Osteocyte (in vitro differentiated cells): Measurements from ENCODE around the gene GET3. TPM values are rescaled to one million over a fixed set of nuclear protein-coding genes. Genes with fewer than 3 reads are reported as not detected.
"Not testable (repeated sequence)": the region's sequence is repeated elsewhere in the genome, so short reads cannot be mapped to it uniquely, and the experiment has no call there.

Experiments
- DNase-seq: peaks from one replicate; pipeline ENCODE4 v3.0.0; 2021; ENCODE audit warnings: mixed read lengths; ENCODE audit not compliant: unreplicated experiment; ENCODE audit errors: extremely low spot score
- H3K27ac Mint-ChIP-seq: one replicate; pipeline ENCODE4 v1.8.0; 2021; ENCODE audit warnings: mild to moderate bottlenecking, mixed read lengths; ENCODE audit not compliant: unreplicated experiment
- H3K27me3 Mint-ChIP-seq: one replicate; pipeline ENCODE4 v1.8.0; 2021; ENCODE audit warnings: mixed read lengths; ENCODE audit not compliant: unreplicated experiment
- H3K36me3 Mint-ChIP-seq: one replicate; pipeline ENCODE4 v1.8.0; 2021; ENCODE audit warnings: mixed read lengths; ENCODE audit not compliant: unreplicated experiment
- H3K4me1 Mint-ChIP-seq: one replicate; pipeline ENCODE4 v1.8.0; 2021; ENCODE audit warnings: mixed read lengths; ENCODE audit not compliant: unreplicated experiment
- H3K4me3 Mint-ChIP-seq: one replicate; pipeline ENCODE4 v1.8.0; 2021; ENCODE audit warnings: mild to moderate bottlenecking, moderate library complexity, mixed read lengths; ENCODE audit not compliant: unreplicated experiment
- H3K9me3 Mint-ChIP-seq: one replicate; pipeline ENCODE4 v1.8.0; 2021; ENCODE audit warnings: mixed read lengths; ENCODE audit not compliant: unreplicated experiment
- microRNA-seq: library from miRNA; unstranded; fragments of <30 nt; microRNA quantifications from one replicate; pipeline ENCODE4 v1.1.0, GENCODE V29; 2020; ENCODE audit not compliant: unreplicated experiment
- total RNA-seq: library from RNA; stranded (reverse); gene quantifications from 2 replicates; pipeline ENCODE4 v1.2.1, GENCODE V29; 2021
- TF ChIP-seq, protein P1 (sequence below): fragments of 200-600 bp; sonication (generic); IDR thresholded peaks from 2 replicates; pipeline ENCODE4 v1.5.0; 2021; ENCODE audit warnings: antibody characterized with exemption, mild to moderate bottlenecking, moderate library complexity

GET3 gene
- total RNA-seq, 1 donor from 2014 or later: 72.1 TPM

DNA sequence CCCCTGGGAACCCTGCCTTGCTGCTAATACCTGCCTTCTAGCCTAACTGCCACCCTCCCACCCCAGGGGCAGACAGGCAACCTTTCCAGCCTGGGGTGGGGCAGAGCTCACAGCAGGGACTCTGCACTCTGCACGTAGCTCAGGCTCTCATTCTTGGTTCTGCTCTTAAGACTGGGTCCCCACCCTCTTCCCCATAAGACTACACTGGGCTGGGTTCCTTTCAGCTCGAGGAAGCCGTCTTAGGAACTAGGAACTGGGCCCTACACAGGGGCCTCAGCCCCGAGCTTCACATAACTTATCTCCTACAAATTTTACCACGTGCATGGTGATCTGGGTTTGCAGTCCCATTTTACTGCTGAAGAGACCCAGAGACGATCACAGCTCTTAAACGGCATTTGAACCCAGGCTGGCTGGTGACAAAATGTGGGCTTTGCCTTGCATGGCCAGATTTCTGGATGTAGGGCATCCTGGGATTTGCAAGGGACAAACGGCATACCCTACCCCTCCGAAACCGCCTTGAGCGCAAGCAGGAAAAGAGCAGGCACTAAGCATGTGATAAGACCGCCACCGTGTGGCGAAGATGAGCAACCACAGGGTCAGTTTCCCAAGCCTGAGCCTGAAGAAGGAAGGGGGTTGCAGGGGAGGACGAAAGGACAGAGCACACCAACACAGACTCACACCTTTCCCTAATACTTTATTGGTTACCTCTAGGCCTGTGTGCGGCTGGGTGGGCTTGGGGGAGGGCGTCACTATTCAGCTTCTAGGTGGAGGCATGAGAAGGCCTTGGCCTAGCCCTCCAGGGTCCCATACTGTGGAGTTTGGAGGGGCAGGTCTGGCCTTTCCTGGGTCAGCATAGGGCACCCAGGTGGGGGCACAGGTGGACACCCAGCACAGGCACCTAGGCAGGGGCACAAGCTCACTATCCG is 59.1 kb downstream of the GET3 start:
- DNase-seq: no peak

DNA sequence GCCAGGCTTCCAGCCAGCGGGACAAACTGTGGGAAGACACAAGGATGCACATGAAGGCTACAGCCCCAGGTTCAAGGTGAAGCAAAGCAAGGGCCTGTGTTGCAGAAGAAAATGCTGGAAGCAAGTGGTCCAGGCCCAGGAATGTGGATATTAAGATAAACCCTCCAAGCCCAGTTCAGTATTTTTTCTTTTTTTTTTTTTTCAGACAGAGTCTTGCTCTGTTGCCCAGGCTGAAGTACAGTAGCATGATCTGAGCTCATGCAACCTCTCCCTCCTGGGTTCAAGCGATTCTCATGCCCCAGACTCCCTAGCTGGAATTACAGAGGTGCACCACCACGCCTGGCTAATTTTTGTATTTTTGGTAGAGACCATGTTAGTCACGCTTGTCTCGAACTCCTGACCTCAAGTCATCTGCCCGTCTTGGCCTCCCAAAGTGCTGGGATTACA is 59.9 kb downstream of the GET3 start:
- Mint-ChIP-seq H3K4me3 (no peak overlapping the region), H3K27ac (no peak overlapping the region), H3K36me3 (peaks cover 2% of the 10 kb centered on the region), H3K27me3 (no peaks in the 10 kb centered on the region), H3K4me1 (peaks cover 28% of the 10 kb centered on the region), H3K9me3 (no peaks in the 10 kb centered on the region)
- no peak for DNase-seq
- TF ChIP-seq, protein P1, sequence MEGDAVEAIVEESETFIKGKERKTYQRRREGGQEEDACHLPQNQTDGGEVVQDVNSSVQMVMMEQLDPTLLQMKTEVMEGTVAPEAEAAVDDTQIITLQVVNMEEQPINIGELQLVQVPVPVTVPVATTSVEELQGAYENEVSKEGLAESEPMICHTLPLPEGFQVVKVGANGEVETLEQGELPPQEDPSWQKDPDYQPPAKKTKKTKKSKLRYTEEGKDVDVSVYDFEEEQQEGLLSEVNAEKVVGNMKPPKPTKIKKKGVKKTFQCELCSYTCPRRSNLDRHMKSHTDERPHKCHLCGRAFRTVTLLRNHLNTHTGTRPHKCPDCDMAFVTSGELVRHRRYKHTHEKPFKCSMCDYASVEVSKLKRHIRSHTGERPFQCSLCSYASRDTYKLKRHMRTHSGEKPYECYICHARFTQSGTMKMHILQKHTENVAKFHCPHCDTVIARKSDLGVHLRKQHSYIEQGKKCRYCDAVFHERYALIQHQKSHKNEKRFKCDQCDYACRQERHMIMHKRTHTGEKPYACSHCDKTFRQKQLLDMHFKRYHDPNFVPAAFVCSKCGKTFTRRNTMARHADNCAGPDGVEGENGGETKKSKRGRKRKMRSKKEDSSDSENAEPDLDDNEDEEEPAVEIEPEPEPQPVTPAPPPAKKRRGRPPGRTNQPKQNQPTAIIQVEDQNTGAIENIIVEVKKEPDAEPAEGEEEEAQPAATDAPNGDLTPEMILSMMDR: no peak

More for the DNA sequence above, 59.1 kb downstream of the GET3 start:
- no peaks in the 10 kb centered on the region for H3K27me3 Mint-ChIP-seq
- H3K36me3 Mint-ChIP-seq: peaks cover 2% of the 10 kb centered on the region
- no peaks in the 10 kb centered on the region for H3K9me3 Mint-ChIP-seq
- H3K27ac Mint-ChIP-seq: peak overlapping the region; percentile 74
- H3K4me1 Mint-ChIP-seq: peaks cover 27% of the 10 kb centered on the region
- H3K4me3 Mint-ChIP-seq: peak overlapping the region; percentile 50
- TF ChIP-seq, protein P1: peak; percentile 96

DNA sequence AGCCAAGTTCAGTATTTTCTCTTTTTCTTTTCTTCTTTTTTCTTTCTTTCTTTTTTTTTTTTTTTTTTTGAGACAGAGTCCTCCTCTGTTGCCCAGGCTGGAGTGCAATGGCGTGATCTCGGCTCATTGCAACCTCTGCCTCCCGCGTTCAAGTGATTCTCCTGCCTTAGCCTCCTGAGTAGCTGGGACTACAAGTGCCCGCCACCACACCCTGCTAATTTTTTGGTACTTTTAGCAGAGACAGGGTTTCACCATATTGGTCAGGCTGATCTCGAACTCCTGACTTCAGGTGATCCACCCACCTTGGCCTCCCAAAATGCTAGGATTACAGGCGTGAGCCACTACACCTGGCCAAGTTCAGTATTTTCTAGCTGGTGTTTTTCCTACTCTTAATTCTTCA is 60.3 kb downstream of the GET3 start:
- H3K4me3 Mint-ChIP-seq, H3K27me3 Mint-ChIP-seq, H3K27ac Mint-ChIP-seq, DNase-seq, H3K36me3 Mint-ChIP-seq, H3K9me3 Mint-ChIP-seq: not testable (repeated sequence)
- peaks cover 32% of the 10 kb centered on the region for H3K4me1 Mint-ChIP-seq

Small RNA genes within 50 kb of the gene (microRNA-seq; reads per million reads assigned to microRNA genes)
- not detected for gene MIR5684

Other genes starting within 250 kb of the GET3 start
- 10.7 and 12.9 TPM in 2 replicates for gene ZNF564, start 186.0 kb upstream of the GET3 start, total RNA-seq
- 9.2 TPM in 2 replicates for gene ZNF490, start 126.7 kb upstream of the GET3 start, total RNA-seq
- 25.0 and 26.1 TPM in 2 replicates for gene ZNF791, start 126.6 kb upstream of the GET3 start, total RNA-seq
- gene MAN2B1, start 70.8 kb upstream of the GET3 start, total RNA-seq: 116 and 120 TPM in 2 replicates
- gene WDR83, start 70.7 kb upstream of the GET3 start, total RNA-seq: 11.4 and 12.4 TPM in 2 replicates
- gene DHPS, start 55.6 kb upstream of the GET3 start, total RNA-seq: 64.3 and 68.4 TPM in 2 replicates
- gene GNG14, start 49.5 kb upstream of the GET3 start, total RNA-seq: not detected in 2 replicates
- 10.9 and 11.4 TPM in 2 replicates for gene FBXW9, start 40.9 kb upstream of the GET3 start, total RNA-seq
- gene TNPO2, start 13.6 kb upstream of the GET3 start, total RNA-seq: 79.0 and 93.3 TPM in 2 replicates
- 151 and 160 TPM in 2 replicates for gene TRIR, start 2.8 kb upstream of the GET3 start, total RNA-seq
- gene BEST2, start 14.3 kb downstream of the GET3 start, total RNA-seq: not detected in 2 replicates
- gene HOOK2, start 38.1 kb downstream of the GET3 start, total RNA-seq: 24.6 and 26.8 TPM in 2 replicates
- gene JUNB, start 54.0 kb downstream of the GET3 start, total RNA-seq: 141 and 158 TPM in 2 replicates
- 235 TPM in 2 replicates for gene PRDX2, start 64.3 kb downstream of the GET3 start, total RNA-seq
- gene THSD8, start 64.6 kb downstream of the GET3 start, total RNA-seq: 8.2 and 8.4 TPM in 2 replicates
- gene RNASEH2A, start 69.1 kb downstream of the GET3 start, total RNA-seq: 7.6 and 10.0 TPM in 2 replicates
- not detected in 2 replicates for gene RTBDN, start 97.1 kb downstream of the GET3 start, total RNA-seq
- gene MAST1, start 101.0 kb downstream of the GET3 start, total RNA-seq: 0.32 TPM in 1 of 2 replicates, not detected in the other
- gene DNASE2, start 144.0 kb downstream of the GET3 start, total RNA-seq: 47.3 and 57.0 TPM in 2 replicates
- not detected in 2 replicates for gene KLF1, start 149.7 kb downstream of the GET3 start, total RNA-seq
- gene GCDH, start 153.7 kb downstream of the GET3 start, total RNA-seq: 23.1 and 23.8 TPM in 2 replicates
- gene SYCE2, start 181.8 kb downstream of the GET3 start, total RNA-seq: not detected in 2 replicates
- 55.6 and 60.3 TPM in 2 replicates for gene FARSA, start 196.2 kb downstream of the GET3 start, total RNA-seq
- gene CALR, start 201.1 kb downstream of the GET3 start, total RNA-seq: 1,241 and 1,304 TPM in 2 replicates
- gene RAD23A, start 208.4 kb downstream of the GET3 start, total RNA-seq: 81.4 and 83.1 TPM in 2 replicates
- gene GADD45GIP1, start 219.7 kb downstream of the GET3 start, total RNA-seq: 24.0 and 24.6 TPM in 2 replicates
- not detected in 2 replicates for gene DAND5, start 232.1 kb downstream of the GET3 start, total RNA-seq